ENCODE measurements around the gene MED12. TPM values are rescaled to one million over a fixed set of nuclear protein-coding genes. Genes with fewer than 3 reads are reported as not detected.

The MED12 gene
- total and polyA plus RNA-seq, 2 donors (not counting 1 experiment from before 2014, with no cell fraction given) = 34.1 to 123 TPM

- no peak overlapping the region for H2AFZ ChIP-seq (ENCODE audit: insufficient read depth, low read depth, low read length, poor library complexity, severe bottlenecking)
- H3K27ac Mint-ChIP-seq = peak overlapping the region; percentile 83
- CTCF ChIA-PET = interaction anchor here (1.5 to 2.0 kb wide), 2 partner anchors 23 to 26 kb away, joined by 3 to 5 read pairs; no protein-coding TSS in a partner anchor
- peaks cover 68 to 76% of the 10 kb centered on the region in 2 donors for H3K4me1 ChIP-seq (ENCODE audit: control insufficient read depth in 2 of 2, insufficient read depth in 2 of 2, low read length in 2 of 2)
- no peaks in the 10 kb centered on the region for H3K27me3 ChIP-seq (replicated peaks in 1 of 4; ENCODE audit: control extremely low read depth in 1 of 4, control insufficient read depth in 3 of 4, insufficient read depth in 4 of 4, low read length in 3 of 4)
- H3K4me3 ChIP-seq (ENCODE audit: control extremely low read depth in 1 of 5, extremely low read depth in 1 of 5, insufficient read depth in 1 of 5, low read depth in 2 of 5, low read length in 4 of 5) = no peak overlapping the region
- peaks cover 76% of the 10 kb centered on the region for H3K4me1 Mint-ChIP-seq
- ATAC-seq (ENCODE audit: low read depth) (no peak), DNase-seq (peak; percentile 21)
- H3K9me3 ChIP-seq (ENCODE audit: control extremely low read depth in 1 of 3, control insufficient read depth in 2 of 3, insufficient read depth in 1 of 3, low read length in 2 of 3) = no peaks in the 10 kb centered on the region
- H3K4me3 Mint-ChIP-seq = peak overlapping the region; percentile 55
- intact Hi-C loops (cut with micrococcal nuclease) = no loop called here
- H3K79me2 ChIP-seq (ENCODE audit: control insufficient read depth, insufficient read depth, low read length) = peaks cover 23% of the 10 kb centered on the region
- H3K4me2 ChIP-seq (replicated peaks; ENCODE audit: low read depth, low read length, poor library complexity, severe bottlenecking) = peak overlapping the region; percentile 21
- peaks cover 0 to 33% of the 10 kb centered on the region in 2 experiments for H3K36me3 ChIP-seq (replicated peaks in 1 of 2; ENCODE audit: control extremely low read depth in 1 of 2, control insufficient read depth in 1 of 2, extremely low read depth in 1 of 2, insufficient read depth in 2 of 2, low read length in 1 of 2)
- no peaks in the 10 kb centered on the region for H4K20me1 ChIP-seq (ENCODE audit: control insufficient read depth, insufficient read depth, low read length, poor library complexity, severe bottlenecking)
- POLR2A ChIA-PET = interaction anchor here (1.7 kb wide), 1 partner anchor 13 kb away, joined by 7 read pairs; the partner anchor contains the start of gene MED12
- TF ChIP-seq CTCF (IDR thresholded peaks at IDR 0.05) (no peak), EZH2 (IDR thresholded peaks at IDR 0.05; ENCODE audit: borderline replicate concordance, insufficient read depth, low read depth, low read length, poor library complexity, severe bottlenecking) (no peak)
- no peaks in the 10 kb centered on the region for H3K27me3 Mint-ChIP-seq
- H3K9me3 Mint-ChIP-seq (ENCODE audit: insufficient read depth) = no peaks in the 10 kb centered on the region
- peak overlapping the region; percentile 18 to 60 for H3K27ac ChIP-seq (ENCODE audit: low read length in 2 of 2)
- no peak overlapping the region for H3K9ac ChIP-seq (ENCODE audit: low read length)
- WGBS (ENCODE audit: insufficient coverage) = no CpG with 5 or more reads among the region's 3 CpGs
Measured at GRCh38 chrX:71105628-71106027, 12.8 kb upstream of the MED12 start.

GRCh38 chrX:71106427-71106826 is 12.0 kb upstream of the MED12 start, which contains the start of gene CXorf65:
Gene CXorf65, minus strand, starts transcription at chrX:71106740. Its CDS starts 184 bp downstream, at chrX:71106556.
- no peaks in the 10 kb centered on the region for H3K27me3 ChIP-seq (replicated peaks in 1 of 4; ENCODE audit: control extremely low read depth in 1 of 4, control insufficient read depth in 3 of 4, insufficient read depth in 4 of 4, low read length in 3 of 4)
- Mint-ChIP-seq H3K27me3 (no peaks in the 10 kb centered on the region), H3K4me3 (peak within 1 kb of the TSS; percentile 66), H3K27ac (peak within 1 kb of the TSS; percentile 83), H3K9me3 (ENCODE audit: insufficient read depth) (no peaks in the 10 kb centered on the region), H3K4me1 (peaks cover 81% of the 10 kb centered on the region)
- peaks cover 0 to 33% of the 10 kb centered on the region in 2 experiments for H3K36me3 ChIP-seq (replicated peaks in 1 of 2; ENCODE audit: control extremely low read depth in 1 of 2, control insufficient read depth in 1 of 2, extremely low read depth in 1 of 2, insufficient read depth in 2 of 2, low read length in 1 of 2)
- H3K4me1 ChIP-seq (ENCODE audit: control insufficient read depth in 2 of 2, insufficient read depth in 2 of 2, low read length in 2 of 2) = peaks cover 68 to 79% of the 10 kb centered on the region in 2 donors
- H3K4me3 ChIP-seq (ENCODE audit: control extremely low read depth in 1 of 5, extremely low read depth in 1 of 5, insufficient read depth in 1 of 5, low read depth in 2 of 5, low read length in 4 of 5) = no peak within 1 kb of the TSS
- DNase-seq (no peak), ATAC-seq (ENCODE audit: low read depth) (no peak)
- intact Hi-C loops (cut with micrococcal nuclease) = no loop called here
- no peak within 1 kb of the TSS for H2AFZ ChIP-seq (ENCODE audit: insufficient read depth, low read depth, low read length, poor library complexity, severe bottlenecking)
- ChIA-PET POLR2A (interaction anchor here (0.7 to 1.7 kb wide), 2 partner anchors 12 to 318 kb away, joined by 5 to 7 read pairs; partner anchors contain the start of gene MED12), CTCF (no interaction called here)
- no CpG with 5 or more reads among the region's 1 CpG for WGBS (ENCODE audit: insufficient coverage)
- H3K79me2 ChIP-seq (ENCODE audit: control insufficient read depth, insufficient read depth, low read length) = peaks cover 31% of the 10 kb centered on the region
- no peaks in the 10 kb centered on the region for H4K20me1 ChIP-seq (ENCODE audit: control insufficient read depth, insufficient read depth, low read length, poor library complexity, severe bottlenecking)
- no peak within 1 kb of the TSS for H3K9ac ChIP-seq (ENCODE audit: low read length)
- peak within 1 kb of the TSS; percentile 85 for H3K4me2 ChIP-seq (replicated peaks; ENCODE audit: low read depth, low read length, poor library complexity, severe bottlenecking)
- peak within 1 kb of the TSS; percentile 18 to 98 for H3K27ac ChIP-seq (ENCODE audit: low read length in 2 of 2)
- no peaks in the 10 kb centered on the region for H3K9me3 ChIP-seq (ENCODE audit: control extremely low read depth in 1 of 3, control insufficient read depth in 2 of 3, insufficient read depth in 1 of 3, low read length in 2 of 3)
- TF ChIP-seq CTCF (IDR thresholded peaks at IDR 0.05) (no peak), EZH2 (IDR thresholded peaks at IDR 0.05; ENCODE audit: borderline replicate concordance, insufficient read depth, low read depth, low read length, poor library complexity, severe bottlenecking) (no peak)

Measured in B cell (primary cell).